Measurements from ENCODE around the gene GPR101. TPM values are rescaled to one million over a fixed set of nuclear protein-coding genes. Genes with fewer than 3 reads are reported as not detected.

The GPR101 gene
- total RNA-seq, 1 donor from 2014 or later = not detected

DNA sequence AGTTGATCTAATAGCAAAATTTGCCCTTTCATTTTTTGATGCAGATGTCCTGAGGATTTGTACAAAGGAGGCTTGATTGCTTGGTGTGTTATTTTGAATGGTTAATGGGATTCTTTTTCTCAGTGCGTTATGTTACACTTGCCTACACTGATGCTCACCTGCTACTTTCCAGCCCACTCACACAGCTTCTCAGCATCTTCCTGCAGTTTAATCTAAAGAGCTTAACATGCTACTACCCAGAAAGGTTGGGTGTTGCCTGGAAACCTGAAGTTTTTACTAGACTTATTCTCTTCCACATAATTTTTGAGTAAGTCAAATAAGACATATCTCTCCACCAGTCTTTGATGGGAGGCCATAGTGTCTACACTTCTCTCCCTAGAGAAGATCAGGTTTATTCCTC, 9.9 kb upstream of the GPR101 start:
- H3K27me3 Mint-ChIP-seq = peaks cover 22% of the 10 kb centered on the region
- H3K36me3 Mint-ChIP-seq (ENCODE audit: insufficient read depth) = no peaks in the 10 kb centered on the region
- H3K9me3 Mint-ChIP-seq (ENCODE audit: low read depth) = peaks cover 43% of the 10 kb centered on the region

GRCh38 chrX:137041329-137041728, 7.5 kb upstream of the GPR101 start:
- H3K27ac Mint-ChIP-seq = no peak overlapping the region
- no peak overlapping the region for H3K4me3 Mint-ChIP-seq (ENCODE audit: low read depth)
- H3K9me3 Mint-ChIP-seq (ENCODE audit: low read depth) = peaks cover 34% of the 10 kb centered on the region
- no peaks in the 10 kb centered on the region for H3K36me3 Mint-ChIP-seq (ENCODE audit: insufficient read depth)
- TF ChIP-seq, protein P1, sequence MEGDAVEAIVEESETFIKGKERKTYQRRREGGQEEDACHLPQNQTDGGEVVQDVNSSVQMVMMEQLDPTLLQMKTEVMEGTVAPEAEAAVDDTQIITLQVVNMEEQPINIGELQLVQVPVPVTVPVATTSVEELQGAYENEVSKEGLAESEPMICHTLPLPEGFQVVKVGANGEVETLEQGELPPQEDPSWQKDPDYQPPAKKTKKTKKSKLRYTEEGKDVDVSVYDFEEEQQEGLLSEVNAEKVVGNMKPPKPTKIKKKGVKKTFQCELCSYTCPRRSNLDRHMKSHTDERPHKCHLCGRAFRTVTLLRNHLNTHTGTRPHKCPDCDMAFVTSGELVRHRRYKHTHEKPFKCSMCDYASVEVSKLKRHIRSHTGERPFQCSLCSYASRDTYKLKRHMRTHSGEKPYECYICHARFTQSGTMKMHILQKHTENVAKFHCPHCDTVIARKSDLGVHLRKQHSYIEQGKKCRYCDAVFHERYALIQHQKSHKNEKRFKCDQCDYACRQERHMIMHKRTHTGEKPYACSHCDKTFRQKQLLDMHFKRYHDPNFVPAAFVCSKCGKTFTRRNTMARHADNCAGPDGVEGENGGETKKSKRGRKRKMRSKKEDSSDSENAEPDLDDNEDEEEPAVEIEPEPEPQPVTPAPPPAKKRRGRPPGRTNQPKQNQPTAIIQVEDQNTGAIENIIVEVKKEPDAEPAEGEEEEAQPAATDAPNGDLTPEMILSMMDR (IDR thresholded peaks at IDR 0.05; ENCODE audit: unreplicated experiment) = no peak
- peaks cover 4% of the 10 kb centered on the region for H3K4me1 Mint-ChIP-seq (ENCODE audit: low read depth)
- DNase-seq (ENCODE audit: low spot score, unreplicated experiment) = no peak
- peaks cover 33% of the 10 kb centered on the region for H3K27me3 Mint-ChIP-seq

More for the DNA sequence above, 9.9 kb upstream of the GPR101 start:
- TF ChIP-seq, protein P1 (IDR thresholded peaks at IDR 0.05; ENCODE audit: unreplicated experiment) = no peak
- no peak overlapping the region for H3K27ac Mint-ChIP-seq
- DNase-seq (ENCODE audit: low spot score, unreplicated experiment) = no peak
- H3K4me1 Mint-ChIP-seq (ENCODE audit: low read depth) = peaks cover 4% of the 10 kb centered on the region
- no peak overlapping the region for H3K4me3 Mint-ChIP-seq (ENCODE audit: low read depth)

- H3K27me3 Mint-ChIP-seq = peaks cover 44% of the 10 kb centered on the region
- TF ChIP-seq, protein P1 (IDR thresholded peaks at IDR 0.05; ENCODE audit: unreplicated experiment) = no peak
- H3K9me3 Mint-ChIP-seq (ENCODE audit: low read depth) = peaks cover 30% of the 10 kb centered on the region
- H3K4me3 Mint-ChIP-seq (ENCODE audit: low read depth) = no peak overlapping the region
- no peak overlapping the region for H3K27ac Mint-ChIP-seq
- H3K36me3 Mint-ChIP-seq (ENCODE audit: insufficient read depth) = no peaks in the 10 kb centered on the region
- DNase-seq (ENCODE audit: low spot score, unreplicated experiment) = no peak
- H3K4me1 Mint-ChIP-seq (ENCODE audit: low read depth) = peaks cover 4% of the 10 kb centered on the region
Measured at GRCh38 chrX:137040113-137040794, 6.5 kb upstream of the GPR101 start.

- peaks cover 70% of the 10 kb centered on the region for H3K27me3 Mint-ChIP-seq
- H3K27ac Mint-ChIP-seq = no peak overlapping the region
- TF ChIP-seq, protein P1 (IDR thresholded peaks at IDR 0.05; ENCODE audit: unreplicated experiment) = no peak
- H3K9me3 Mint-ChIP-seq (ENCODE audit: low read depth) = peaks cover 14% of the 10 kb centered on the region
- H3K4me1 Mint-ChIP-seq (ENCODE audit: low read depth) = peaks cover 5% of the 10 kb centered on the region
- peaks cover 1% of the 10 kb centered on the region for H3K36me3 Mint-ChIP-seq (ENCODE audit: insufficient read depth)
- DNase-seq (ENCODE audit: low spot score, unreplicated experiment) = no peak
- H3K4me3 Mint-ChIP-seq (ENCODE audit: low read depth) = no peak overlapping the region
Measured at GRCh38 chrX:137034508-137034872, 695 bp upstream of the GPR101 start.

- Mint-ChIP-seq H3K27ac (no peak overlapping the region), H3K4me1 (ENCODE audit: low read depth) (peaks cover 5% of the 10 kb centered on the region), H3K9me3 (ENCODE audit: low read depth) (peaks cover 14% of the 10 kb centered on the region), H3K36me3 (ENCODE audit: insufficient read depth) (peaks cover 1% of the 10 kb centered on the region), H3K4me3 (ENCODE audit: low read depth) (no peak overlapping the region), H3K27me3 (peaks cover 74% of the 10 kb centered on the region)
- TF ChIP-seq, protein P1 (IDR thresholded peaks at IDR 0.05; ENCODE audit: unreplicated experiment) = no peak
- DNase-seq (ENCODE audit: low spot score, unreplicated experiment) = no peak
Measured at GRCh38 chrX:137032841-137033773, 688 bp downstream of the GPR101 start.
